SK-N-SH treated with all-trans-retinoic acid at 6 μM for 48 hours (cell line): Measurements from ENCODE around the gene GNA15.

ENCODE experiments used
- ATAC-seq: fragments of 200-7000 bp; cut with Tn5 transposase; 3 replicates; pipeline ENCODE4 v1.9.1; 2020; ENCODE audit warnings: mild to moderate bottlenecking, moderate library complexity
- ARNTL ChIP-seq: fragments of 450-650 bp; formaldehyde crosslinking; IDR thresholded peaks from 2 replicates; pipeline ENCODE4 v1.5.0; 2020; ENCODE audit warnings: low read depth, mild to moderate bottlenecking, moderate library complexity, borderline replicate concordance
- BACH2 ChIP-seq: fragments of 250-450 bp; sonication (Bioruptor Pico); IDR thresholded peaks from 2 replicates; pipeline ENCODE4 v1.9.0; 2021; ENCODE audit warnings: mild to moderate bottlenecking, borderline replicate concordance
- CSDC2 ChIP-seq: fragments of 250-450 bp; sonication (Bioruptor Pico); IDR thresholded peaks from 2 replicates; pipeline ENCODE4 v1.5.0; 2020; ENCODE audit warnings: mild to moderate bottlenecking, moderate library complexity
- ESRRG ChIP-seq: fragments of 250-450 bp; sonication (Bioruptor Pico); IDR thresholded peaks from 2 replicates; pipeline ENCODE4 v1.6.1; 2021; ENCODE audit warnings: mild to moderate bottlenecking
- ISL1 ChIP-seq: fragments of 250-450 bp; sonication (Bioruptor Pico); IDR thresholded peaks from 2 replicates; pipeline ENCODE4 v2.1.2; 2022; ENCODE audit warnings: mild to moderate bottlenecking, moderate library complexity
- PPARA ChIP-seq: fragments of 250-450 bp; sonication (Bioruptor Pico); IDR thresholded peaks from 2 replicates; pipeline ENCODE4 v1.5.0; 2020; ENCODE audit warnings: mild to moderate bottlenecking, borderline replicate concordance
- RARB ChIP-seq: fragments of 250-450 bp; sonication (Bioruptor Pico); IDR thresholded peaks from 2 replicates; pipeline ENCODE4 v1.8.0; 2021; ENCODE audit warnings: mild to moderate bottlenecking, moderate library complexity
- SNAI2 ChIP-seq: fragments of 250-450 bp; sonication (Bioruptor Pico); IDR thresholded peaks from 2 replicates; pipeline ENCODE4 v1.5.0; 2020; ENCODE audit warnings: mild to moderate bottlenecking, moderate library complexity
- TCF4 ChIP-seq: fragments of 250-450 bp; sonication (Bioruptor Pico); IDR thresholded peaks from 2 replicates; pipeline ENCODE4 v1.8.0; 2021; ENCODE audit warnings: mild to moderate bottlenecking, moderate library complexity, borderline replicate concordance
- TOX ChIP-seq: fragments of 250-450 bp; sonication (Bioruptor Pico); IDR thresholded peaks from 2 replicates; pipeline ENCODE4 v1.8.0; 2021; ENCODE audit warnings: mild to moderate bottlenecking, moderate library complexity, borderline replicate concordance
- ZFP3 ChIP-seq: fragments of 250-450 bp; sonication (Bioruptor Pico); IDR thresholded peaks from 2 replicates; pipeline ENCODE4 v1.5.0; 2020; ENCODE audit warnings: mild to moderate bottlenecking, moderate library complexity
- ZFP30 ChIP-seq: fragments of 450-650 bp; formaldehyde crosslinking; IDR thresholded peaks from 2 replicates; pipeline ENCODE4 v1.5.0; 2022; ENCODE audit warnings: mild to moderate bottlenecking, moderate library complexity
- ZNF565 ChIP-seq: fragments of 450-650 bp; formaldehyde crosslinking; conservative IDR thresholded peaks from 2 replicates; pipeline ENCODE4 v1.5.0; 2020; ENCODE audit warnings: low read depth, mild to moderate bottlenecking, moderate library complexity
- ZNF70 ChIP-seq: fragments of 450-650 bp; formaldehyde crosslinking; IDR thresholded peaks from 2 replicates; pipeline ENCODE4 v1.5.0; 2020; ENCODE audit warnings: mild to moderate bottlenecking, moderate library complexity
- ZNF8 ChIP-seq: fragments of 450-650 bp; formaldehyde crosslinking; IDR thresholded peaks from 2 replicates; pipeline ENCODE4 v1.5.0; 2020; ENCODE audit warnings: mild to moderate bottlenecking, moderate library complexity
- TF ChIP-seq, protein P1 (sequence below): fragments of 250-450 bp; sonication (Bioruptor Pico); IDR thresholded peaks from 2 replicates; pipeline ENCODE4 v1.5.1; 2021; ENCODE audit warnings: mild to moderate bottlenecking, moderate library complexity
- TF ChIP-seq, protein P2 (sequence below): fragments of 250-450 bp; sonication (Bioruptor Pico); IDR thresholded peaks from 2 replicates; pipeline ENCODE4 v1.5.1; 2020; ENCODE audit warnings: low read depth, mild to moderate bottlenecking, moderate library complexity
- TF ChIP-seq, protein P3 (sequence below): fragments of 250-450 bp; sonication (Bioruptor Pico); IDR thresholded peaks from 2 replicates; pipeline ENCODE4 v1.8.0; 2021; ENCODE audit warnings: low read depth, mild to moderate bottlenecking, moderate library complexity, borderline replicate concordance
- TF ChIP-seq, protein P4 (sequence below): fragments of 250-450 bp; sonication (Bioruptor Pico); IDR thresholded peaks from 2 replicates; pipeline ENCODE4 v1.5.0; 2020; ENCODE audit warnings: mild to moderate bottlenecking, moderate library complexity

The GNA15 gene

DNA sequence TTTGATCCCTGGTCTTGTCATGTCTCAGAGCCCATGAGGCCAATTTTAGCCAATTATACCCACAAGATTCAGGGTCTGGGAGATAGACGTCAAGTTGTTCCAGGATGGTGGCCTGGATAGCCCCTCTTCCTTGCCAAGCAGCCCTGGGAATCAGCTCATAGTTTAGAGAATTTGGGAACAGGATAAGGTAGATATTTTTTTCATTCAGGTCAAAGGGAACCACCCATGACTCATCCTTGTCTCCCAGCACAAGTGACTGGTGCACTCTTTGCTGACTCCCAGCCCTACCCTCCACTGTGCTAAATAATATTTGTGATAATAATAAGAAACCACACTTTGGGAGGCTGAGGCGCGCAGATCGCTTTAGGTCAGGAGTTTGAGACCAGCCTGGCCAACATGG lies 25.6 kb downstream of the GNA15 start:
- TF ChIP-seq, protein P1, sequence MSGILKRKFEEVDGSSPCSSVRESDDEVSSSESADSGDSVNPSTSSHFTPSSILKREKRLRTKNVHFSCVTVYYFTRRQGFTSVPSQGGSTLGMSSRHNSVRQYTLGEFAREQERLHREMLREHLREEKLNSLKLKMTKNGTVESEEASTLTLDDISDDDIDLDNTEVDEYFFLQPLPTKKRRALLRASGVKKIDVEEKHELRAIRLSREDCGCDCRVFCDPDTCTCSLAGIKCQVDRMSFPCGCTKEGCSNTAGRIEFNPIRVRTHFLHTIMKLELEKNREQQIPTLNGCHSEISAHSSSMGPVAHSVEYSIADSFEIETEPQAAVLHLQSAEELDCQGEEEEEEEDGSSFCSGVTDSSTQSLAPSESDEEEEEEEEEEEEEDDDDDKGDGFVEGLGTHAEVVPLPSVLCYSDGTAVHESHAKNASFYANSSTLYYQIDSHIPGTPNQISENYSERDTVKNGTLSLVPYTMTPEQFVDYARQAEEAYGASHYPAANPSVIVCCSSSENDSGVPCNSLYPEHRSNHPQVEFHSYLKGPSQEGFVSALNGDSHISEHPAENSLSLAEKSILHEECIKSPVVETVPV (CRISPR knock-in tag): no peak
- no peak for ATAC-seq

DNA sequence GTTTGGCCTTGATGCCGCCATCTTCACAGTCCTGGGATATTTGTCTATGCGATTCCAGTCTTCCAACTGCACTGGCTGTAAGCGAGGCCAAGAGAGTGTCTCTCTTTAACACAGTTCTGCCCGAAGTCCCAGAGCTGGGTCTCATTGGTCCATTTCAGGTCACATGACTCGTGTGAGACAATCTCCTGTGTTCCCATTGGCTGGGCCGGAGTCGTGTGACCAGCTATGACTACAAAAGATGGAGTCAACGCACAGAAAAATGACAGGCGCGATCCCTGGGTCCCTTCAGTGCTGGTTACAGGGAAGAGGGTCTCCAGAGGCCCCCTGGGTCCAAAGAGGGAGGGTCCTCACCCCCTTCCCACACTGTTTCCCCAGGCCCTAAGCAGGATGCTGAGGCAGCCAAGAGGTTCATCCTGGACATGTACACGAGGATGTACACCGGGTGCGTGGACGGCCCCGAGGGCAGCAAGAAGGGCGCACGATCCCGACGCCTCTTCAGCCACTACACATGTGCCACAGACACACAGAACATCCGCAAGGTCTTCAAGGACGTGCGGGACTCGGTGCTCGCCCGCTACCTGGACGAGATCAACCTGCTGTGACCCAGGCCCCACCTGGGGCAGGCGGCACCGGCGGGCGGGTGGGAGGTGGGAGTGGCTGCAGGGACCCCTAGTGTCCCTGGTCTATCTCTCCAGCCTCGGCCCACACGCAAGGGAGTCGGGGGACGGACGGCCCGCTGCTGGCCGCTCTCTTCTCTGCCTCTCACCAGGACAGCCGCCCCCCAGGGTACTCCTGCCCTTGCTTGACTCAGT lies 26.8 kb downstream of the GNA15 start:
- TF ChIP-seq TCF4 (CRISPR knock-in tag) (no peak), ARNTL (CRISPR knock-in tag) (no peak), ZNF8 (CRISPR knock-in tag) (no peak), BACH2 (CRISPR knock-in tag) (no peak), SNAI2 (CRISPR knock-in tag) (no peak), ZNF565 (CRISPR knock-in tag) (no peak), ZNF70 (CRISPR knock-in tag) (no peak), ISL1 (CRISPR knock-in tag) (no peak)
- TF ChIP-seq, protein P1 (CRISPR knock-in tag): no peak
- TF ChIP-seq, all 23 proteins: peak for 0
- peak; percentile 39 for ATAC-seq

DNA sequence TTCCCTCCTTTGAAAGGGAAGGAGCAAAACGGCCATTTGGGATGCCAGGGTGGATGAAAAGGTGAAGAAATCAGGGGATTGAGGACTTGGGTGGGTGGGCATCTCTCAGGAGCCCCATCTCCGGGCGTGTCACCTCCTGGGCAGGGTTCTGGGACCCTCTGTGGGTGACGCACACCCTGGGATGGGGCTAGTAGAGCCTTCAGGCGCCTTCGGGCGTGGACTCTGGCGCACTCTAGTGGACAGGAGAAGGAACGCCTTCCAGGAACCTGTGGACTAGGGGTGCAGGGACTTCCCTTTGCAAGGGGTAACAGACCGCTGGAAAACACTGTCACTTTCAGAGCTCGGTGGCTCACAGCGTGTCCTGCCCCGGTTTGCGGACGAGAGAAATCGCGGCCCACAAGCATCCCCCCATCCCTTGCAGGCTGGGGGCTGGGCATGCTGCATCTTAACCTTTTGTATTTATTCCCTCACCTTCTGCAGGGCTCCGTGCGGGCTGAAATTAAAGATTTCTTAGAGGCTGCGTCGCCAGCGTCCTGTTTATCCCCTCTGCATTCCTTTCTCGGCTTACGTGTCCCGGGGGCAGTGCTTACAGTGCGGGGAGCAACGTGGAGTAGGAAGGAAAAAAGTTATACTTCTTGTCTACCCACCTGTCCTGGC lies 27.5 kb downstream of the GNA15 start:
- ATAC-seq: peak; percentile 99
- TF ChIP-seq ESRRG (CRISPR knock-in tag) (no peak), ZNF70 (CRISPR knock-in tag) (no peak), TOX (CRISPR knock-in tag) (no peak), ZFP3 (no peak), ZNF8 (CRISPR knock-in tag) (no peak), ZFP30 (CRISPR knock-in tag) (no peak), ARNTL (CRISPR knock-in tag) (no peak), RARB (CRISPR knock-in tag) (no peak), TCF4 (CRISPR knock-in tag) (no peak), PPARA (CRISPR knock-in tag) (no peak), CSDC2 (no peak), ISL1 (CRISPR knock-in tag) (no peak)
- TF ChIP-seq, protein P2, sequence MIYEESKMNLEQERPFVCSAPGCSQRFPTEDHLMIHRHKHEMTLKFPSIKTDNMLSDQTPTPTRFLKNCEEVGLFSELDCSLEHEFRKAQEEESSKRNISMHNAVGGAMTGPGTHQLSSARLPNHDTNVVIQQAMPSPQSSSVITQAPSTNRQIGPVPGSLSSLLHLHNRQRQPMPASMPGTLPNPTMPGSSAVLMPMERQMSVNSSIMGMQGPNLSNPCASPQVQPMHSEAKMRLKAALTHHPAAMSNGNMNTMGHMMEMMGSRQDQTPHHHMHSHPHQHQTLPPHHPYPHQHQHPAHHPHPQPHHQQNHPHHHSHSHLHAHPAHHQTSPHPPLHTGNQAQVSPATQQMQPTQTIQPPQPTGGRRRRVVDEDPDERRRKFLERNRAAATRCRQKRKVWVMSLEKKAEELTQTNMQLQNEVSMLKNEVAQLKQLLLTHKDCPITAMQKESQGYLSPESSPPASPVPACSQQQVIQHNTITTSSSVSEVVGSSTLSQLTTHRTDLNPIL (CRISPR knock-in tag): no peak
- TF ChIP-seq, protein P3, sequence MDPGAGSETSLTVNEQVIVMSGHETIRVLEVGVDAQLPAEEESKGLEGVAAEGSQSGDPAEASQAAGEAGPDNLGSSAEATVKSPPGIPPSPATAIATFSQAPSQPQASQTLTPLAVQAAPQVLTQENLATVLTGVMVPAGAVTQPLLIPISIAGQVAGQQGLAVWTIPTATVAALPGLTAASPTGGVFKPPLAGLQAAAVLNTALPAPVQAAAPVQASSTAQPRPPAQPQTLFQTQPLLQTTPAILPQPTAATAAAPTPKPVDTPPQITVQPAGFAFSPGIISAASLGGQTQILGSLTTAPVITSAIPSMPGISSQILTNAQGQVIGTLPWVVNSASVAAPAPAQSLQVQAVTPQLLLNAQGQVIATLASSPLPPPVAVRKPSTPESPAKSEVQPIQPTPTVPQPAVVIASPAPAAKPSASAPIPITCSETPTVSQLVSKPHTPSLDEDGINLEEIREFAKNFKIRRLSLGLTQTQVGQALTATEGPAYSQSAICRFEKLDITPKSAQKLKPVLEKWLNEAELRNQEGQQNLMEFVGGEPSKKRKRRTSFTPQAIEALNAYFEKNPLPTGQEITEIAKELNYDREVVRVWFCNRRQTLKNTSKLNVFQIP (CRISPR knock-in tag): no peak
- TF ChIP-seq, protein P1 (CRISPR knock-in tag): no peak
- TF ChIP-seq, protein P4, sequence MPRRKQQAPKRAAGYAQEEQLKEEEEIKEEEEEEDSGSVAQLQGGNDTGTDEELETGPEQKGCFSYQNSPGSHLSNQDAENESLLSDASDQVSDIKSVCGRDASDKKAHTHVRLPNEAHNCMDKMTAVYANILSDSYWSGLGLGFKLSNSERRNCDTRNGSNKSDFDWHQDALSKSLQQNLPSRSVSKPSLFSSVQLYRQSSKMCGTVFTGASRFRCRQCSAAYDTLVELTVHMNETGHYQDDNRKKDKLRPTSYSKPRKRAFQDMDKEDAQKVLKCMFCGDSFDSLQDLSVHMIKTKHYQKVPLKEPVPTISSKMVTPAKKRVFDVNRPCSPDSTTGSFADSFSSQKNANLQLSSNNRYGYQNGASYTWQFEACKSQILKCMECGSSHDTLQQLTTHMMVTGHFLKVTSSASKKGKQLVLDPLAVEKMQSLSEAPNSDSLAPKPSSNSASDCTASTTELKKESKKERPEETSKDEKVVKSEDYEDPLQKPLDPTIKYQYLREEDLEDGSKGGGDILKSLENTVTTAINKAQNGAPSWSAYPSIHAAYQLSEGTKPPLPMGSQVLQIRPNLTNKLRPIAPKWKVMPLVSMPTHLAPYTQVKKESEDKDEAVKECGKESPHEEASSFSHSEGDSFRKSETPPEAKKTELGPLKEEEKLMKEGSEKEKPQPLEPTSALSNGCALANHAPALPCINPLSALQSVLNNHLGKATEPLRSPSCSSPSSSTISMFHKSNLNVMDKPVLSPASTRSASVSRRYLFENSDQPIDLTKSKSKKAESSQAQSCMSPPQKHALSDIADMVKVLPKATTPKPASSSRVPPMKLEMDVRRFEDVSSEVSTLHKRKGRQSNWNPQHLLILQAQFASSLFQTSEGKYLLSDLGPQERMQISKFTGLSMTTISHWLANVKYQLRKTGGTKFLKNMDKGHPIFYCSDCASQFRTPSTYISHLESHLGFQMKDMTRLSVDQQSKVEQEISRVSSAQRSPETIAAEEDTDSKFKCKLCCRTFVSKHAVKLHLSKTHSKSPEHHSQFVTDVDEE: no peak
- TF ChIP-seq, all 23 proteins: peak for 0
